HFF-Myc (cell line): ENCODE results near the gene DIPK1B.
A peak's percentile ranks its signal among the peaks of the same experiment; 100 is the strongest.

Experiments
- DNase-seq: peaks from one replicate; pipeline ENCODE4 v3.0.0-alpha.2; 2011; ENCODE audit warnings: low read depth; ENCODE audit errors: extremely low read depth
- H3K4me3 ChIP-seq: replicated peaks from 2 replicates; pipeline ENCODE4 v1.5.1; 2011; ENCODE audit warnings: low read depth, mild to moderate bottlenecking, control low read depth, low read length
- CTCF ChIP-seq: IDR thresholded peaks from 2 replicates; pipeline ENCODE4 v1.5.1; 2012; ENCODE audit warnings: mild to moderate bottlenecking, low read depth, low read length, control low read depth; ENCODE audit errors: missing control alignments

Gene DIPK1B

DNA sequence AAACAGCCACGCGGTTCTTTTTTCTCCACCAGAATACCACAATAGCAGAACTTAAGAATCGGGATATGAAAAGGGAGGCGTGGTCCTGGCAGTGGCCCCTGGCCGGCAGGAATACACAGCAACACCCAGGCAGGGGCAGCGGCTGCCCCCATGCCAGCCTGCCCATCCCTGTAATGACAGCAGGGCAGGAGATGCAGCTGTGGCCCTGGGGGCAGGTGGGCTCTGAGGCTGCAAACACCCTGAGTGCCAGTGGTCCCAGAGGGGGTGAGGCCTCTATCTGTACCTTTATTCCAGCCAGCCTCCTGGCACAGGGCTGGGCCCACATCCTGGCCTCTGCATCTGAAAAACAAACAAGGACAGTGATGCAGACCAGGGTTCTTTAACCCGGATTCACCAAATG is 12.4 kb downstream of the DIPK1B start:
- peak overlapping the region; percentile 97 for H3K4me3 ChIP-seq
- no peak for DNase-seq
- TF ChIP-seq CTCF, result no peak

GRCh38 chr9:136725612-136726011 is 13.2 kb downstream of the DIPK1B start:
- H3K4me3 ChIP-seq, result peak overlapping the region; percentile 97
- TF ChIP-seq CTCF, result no peak
- no peak for DNase-seq

GRCh38 chr9:136726118-136726517 is 13.7 kb downstream of the DIPK1B start:
- TF ChIP-seq CTCF, result no peak
- DNase-seq, result no peak
- H3K4me3 ChIP-seq, result peak overlapping the region; percentile 97

GRCh38 chr9:136726631-136727191 is 14.3 kb downstream of the DIPK1B start:
- peak overlapping the region; percentile 97 for H3K4me3 ChIP-seq
- DNase-seq, result no peak
- peak; percentile 38 for TF ChIP-seq CTCF

DNA sequence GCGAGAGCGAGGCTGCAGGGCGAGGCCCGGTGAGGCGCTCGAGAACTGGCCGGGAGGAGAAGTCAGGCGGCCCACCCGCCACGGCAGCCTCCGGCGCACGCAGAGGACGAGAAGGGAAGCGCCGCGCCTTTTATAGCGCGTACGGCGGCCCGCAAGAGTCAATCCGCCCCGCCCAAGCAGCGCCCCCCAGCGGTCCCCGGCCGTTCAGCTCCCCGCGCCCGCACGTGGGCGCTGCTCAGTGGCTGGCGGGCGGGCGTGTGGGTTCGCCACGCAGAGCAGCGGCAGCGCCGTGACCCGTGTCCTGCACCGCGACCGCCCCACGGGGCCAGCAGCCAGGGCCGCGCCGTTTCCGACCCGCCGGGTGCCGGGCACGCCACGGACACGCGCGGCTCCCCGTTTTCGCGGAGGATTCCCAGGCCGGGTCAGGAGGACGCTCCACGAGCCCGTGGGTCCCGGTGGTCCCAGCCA is 15.7 kb downstream of the DIPK1B start:
- peak; percentile 74 for TF ChIP-seq CTCF
- no peak for DNase-seq
- H3K4me3 ChIP-seq, result peak overlapping the region; percentile 97

DNA sequence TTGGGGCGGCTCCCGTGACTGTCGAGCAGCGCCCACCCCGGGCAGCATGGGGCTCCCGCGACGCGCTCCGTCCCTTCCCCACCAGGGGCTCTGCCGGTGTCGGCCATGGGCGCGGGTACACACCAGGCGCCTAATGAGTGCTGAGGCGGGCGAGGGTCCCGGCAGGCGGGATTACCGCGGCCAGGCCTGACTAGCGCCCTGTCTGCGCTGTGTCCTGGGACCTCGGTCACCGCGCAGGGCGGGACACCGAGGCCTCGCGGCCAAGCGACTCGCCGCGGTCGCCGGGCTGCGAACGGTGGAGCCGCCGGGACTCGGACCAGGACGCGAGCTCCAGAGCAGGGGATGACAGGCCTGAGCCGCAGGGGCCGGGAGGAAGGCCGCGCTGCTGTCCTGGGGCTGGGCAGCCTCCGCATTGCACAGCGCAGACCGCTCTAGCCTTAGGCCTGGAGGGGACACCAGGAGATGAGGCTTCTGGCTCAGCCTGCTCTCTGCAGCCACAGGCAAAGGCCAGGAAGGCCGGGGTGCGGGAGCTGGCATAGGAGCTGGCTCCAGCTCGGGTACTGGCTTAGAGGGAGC is 16.3 kb downstream of the DIPK1B start:
- TF ChIP-seq CTCF, result no peak
- DNase-seq, result no peak
- peak overlapping the region; percentile 97 for H3K4me3 ChIP-seq
